Retina (tissue), 1 donor: ENCODE data around the gene CYP4Z1.
"Not testable (repeated sequence)": the region's sequence is repeated elsewhere in the genome, so short reads cannot be mapped to it uniquely, and the experiment has no call there.

Experiments
- DNase-seq: peaks from one replicate; pipeline ENCODE4 v3.0.0-alpha.2; 2016

Gene CYP4Z1

DNA sequence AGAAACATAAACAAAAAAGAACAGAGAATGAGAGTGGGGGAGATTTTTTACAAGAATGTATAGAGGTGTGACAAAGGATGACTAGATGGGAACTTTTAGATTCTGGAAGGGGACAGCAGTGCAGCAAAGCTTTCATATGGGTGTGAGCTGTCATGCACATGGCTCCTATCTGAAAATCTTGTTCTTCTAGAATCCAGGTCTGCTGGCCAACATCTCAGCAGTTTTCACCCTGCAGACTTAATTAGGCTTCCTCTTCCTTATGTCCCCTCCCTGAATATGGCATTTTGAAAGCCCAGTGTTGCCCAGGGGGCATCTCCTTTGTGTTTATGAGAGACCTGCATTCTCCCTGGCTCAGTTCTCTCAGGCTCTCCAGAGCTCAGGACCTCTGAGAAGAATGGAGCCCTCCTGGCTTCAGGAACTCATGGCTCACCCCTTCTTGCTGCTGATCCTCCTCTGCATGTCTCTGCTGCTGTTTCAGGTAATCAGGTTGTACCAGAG lies at the start of gene CYP4Z1:
TSS of gene CYP4Z1 (plus strand) at position 135 of the 498 bp plus-strand sequence. CDS start at position 395, 260 bp downstream.
- no peak for DNase-seq

DNA sequence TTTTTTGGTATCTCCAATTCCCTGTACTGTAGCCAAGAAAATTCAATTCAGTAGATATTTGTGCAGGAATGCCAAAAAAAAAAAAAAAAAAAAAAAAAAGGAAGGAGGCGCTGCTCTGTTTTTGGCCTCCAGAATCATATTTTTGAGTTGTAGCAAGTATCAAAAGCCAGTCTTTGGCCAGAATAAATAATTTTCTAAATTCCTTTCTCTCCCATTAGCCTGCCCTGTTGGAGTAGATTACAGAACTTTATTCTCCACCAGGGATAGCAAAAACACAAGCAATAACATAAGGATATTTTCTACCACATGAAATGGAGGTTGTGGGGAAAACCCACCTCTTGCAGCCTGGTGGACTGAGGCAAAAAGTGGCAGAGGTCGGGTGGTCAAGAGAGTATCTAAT lies 46.0 kb upstream of the CYP4Z1 start:
- no peak for DNase-seq

DNA sequence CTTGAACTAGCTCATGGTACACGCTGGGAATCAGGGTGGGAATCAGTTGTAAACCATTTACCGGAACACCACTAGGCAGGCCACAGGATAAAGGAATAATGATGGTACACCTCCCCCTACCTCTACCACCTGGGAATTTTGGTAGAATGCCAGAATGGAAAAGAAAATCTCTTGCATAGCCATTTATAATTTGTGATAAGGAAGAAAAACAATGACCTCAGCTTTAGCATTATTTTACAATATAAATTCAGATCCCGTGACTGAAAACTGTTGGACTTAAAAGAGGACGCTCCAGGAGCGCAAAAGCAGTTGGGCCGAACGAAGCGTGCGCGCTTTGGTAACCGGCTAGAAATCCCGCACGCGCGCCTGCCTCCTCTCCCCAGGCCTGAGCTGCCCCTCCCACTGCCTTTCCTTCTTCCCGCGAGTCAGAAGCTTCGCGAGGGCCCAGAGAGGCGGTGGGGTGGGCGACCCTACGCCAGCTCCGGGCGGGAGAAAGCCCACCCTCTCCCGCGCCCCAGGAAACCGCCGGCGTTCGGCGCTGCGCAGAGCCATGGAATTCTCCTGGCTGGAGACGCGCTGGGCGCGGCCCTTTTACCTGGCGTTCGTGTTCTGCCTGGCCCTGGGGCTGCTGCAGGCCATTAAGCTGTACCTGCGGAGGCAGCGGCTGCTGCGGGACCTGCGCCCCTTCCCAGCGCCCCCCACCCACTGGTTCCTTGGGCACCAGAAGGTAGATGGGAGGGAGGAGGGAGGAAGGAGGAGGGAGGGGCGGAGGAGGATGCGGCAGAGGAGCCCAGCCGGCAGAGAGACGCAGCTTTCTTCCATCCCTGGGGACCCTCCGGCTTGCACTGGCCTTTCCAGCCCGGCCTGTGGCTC lies 43.5 kb upstream of the CYP4Z1 start, which contains the start of gene CYP4X1:
TSS of gene CYP4X1 (plus strand) at position 402 of the 873 bp plus-strand sequence. CDS start at position 551, 149 bp downstream.
- peak; percentile 76 for DNase-seq

DNA sequence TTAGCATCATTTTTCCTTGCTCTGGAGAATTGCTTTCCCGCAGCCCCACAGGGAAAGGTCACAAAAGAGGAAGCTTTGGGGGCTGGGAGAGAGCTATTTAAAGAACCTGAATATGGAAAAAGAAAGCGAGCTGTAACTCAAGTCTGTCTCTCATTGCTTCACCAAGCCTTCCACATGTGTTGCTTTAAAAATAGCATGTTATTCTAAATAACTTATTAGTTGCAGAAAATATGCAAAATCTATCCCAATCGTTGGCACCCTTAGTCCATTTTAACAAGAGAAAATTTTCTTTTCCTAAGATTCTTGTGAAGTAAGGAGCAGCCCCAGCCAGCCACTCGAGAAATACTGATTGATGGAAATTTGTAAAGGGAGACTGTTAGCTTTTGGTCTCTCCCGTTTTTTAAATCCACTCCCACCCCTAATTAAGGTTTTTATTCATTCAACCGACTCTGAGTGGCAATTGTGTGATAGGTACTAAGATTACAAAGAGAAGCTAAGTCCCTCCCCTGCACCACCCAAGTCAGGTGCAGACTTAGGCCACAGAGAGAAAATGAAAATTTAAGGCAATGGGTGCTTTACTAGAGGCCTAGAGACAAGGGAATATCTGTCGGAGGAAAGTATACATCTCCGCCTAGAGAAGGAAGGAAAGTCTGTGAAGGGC lies 42.8 kb upstream of the CYP4Z1 start:
- DNase-seq = peak; percentile 5

GRCh38 chr1:47030170-47030805 lies 36.7 kb upstream of the CYP4Z1 start:
- DNase-seq = no peak

- DNase-seq = no peak
These were observed 36.0 kb upstream of the CYP4Z1 start for GRCh38 chr1:47031059-47031458.

DNA sequence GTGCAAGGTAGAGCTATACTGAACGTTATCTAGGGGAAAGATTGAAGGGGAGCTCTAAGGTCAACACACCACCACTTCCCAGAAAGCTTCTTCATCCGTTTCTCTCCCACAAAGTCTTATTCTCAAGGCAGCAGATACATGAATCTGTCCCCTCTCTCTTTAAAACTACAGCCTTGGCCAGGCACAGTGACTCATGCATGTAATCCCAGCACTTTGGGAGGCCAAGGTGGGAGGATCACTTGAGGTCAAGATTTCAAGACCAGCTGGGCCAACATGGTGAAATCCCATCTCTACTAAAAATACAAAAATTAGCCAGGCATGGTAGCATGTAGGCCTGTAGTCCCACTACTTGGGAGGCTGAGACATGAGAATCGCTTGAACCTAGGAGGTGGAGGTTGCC lies 35.4 kb upstream of the CYP4Z1 start:
- no peak for DNase-seq

DNA sequence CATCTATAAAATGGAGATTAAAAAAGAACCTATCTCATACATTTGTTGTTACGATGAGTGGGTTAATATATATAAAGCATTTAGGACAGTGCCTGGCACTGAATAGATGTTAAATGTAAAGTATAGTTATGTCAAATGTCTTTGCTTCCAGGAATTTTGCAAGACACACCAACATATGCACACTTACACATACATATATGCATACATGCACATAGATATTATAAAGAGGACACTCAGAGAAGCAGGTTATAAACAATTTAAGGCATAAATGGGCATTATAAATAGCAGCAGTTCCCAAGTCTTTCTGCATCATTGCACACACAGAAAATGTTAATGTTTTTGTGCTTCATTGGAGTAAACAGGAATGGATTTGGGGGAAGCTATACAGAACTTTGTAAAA lies 30.3 kb upstream of the CYP4Z1 start:
- no peak for DNase-seq

DNA sequence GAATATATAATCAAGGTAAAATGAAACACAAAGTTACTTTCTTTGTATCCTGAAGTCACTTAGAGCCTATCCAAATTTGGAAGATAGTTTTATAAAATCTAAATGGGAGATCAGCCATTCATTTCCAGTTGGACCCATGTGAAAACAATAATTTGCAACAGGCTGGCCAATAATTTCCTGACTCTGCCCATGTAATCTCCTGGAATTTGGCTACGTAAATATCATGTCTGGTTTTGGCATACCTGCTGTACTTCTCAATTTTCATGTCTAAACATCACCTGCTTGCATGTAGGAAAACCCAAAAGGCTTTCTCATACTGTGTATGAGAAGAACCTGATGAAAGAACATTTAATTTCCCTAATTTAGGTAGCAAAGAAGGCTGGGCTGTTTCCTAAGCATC lies 7.7 kb upstream of the CYP4Z1 start:
- no peak for DNase-seq

DNA sequence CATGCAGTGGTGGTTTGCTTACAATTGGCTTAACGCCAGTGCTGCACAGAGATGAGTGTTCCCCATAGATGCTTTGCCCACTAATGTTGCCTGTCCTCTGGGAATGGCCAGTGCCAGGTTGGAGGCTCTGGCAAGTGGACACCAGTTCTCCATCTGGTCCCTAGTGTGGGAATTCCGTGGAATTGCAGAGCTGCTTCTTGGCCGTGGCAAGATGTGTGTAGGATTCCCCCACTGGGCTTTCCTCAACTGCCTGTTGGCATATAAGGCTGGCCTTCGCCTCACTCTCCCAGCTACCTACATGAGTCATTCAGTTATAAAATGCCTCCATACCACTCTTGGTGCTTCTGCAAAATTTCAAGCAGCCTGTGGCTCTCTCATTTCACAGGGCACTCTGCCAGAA lies 2.0 kb downstream of the CYP4Z1 start:
- not testable (repeated sequence) for DNase-seq

DNA sequence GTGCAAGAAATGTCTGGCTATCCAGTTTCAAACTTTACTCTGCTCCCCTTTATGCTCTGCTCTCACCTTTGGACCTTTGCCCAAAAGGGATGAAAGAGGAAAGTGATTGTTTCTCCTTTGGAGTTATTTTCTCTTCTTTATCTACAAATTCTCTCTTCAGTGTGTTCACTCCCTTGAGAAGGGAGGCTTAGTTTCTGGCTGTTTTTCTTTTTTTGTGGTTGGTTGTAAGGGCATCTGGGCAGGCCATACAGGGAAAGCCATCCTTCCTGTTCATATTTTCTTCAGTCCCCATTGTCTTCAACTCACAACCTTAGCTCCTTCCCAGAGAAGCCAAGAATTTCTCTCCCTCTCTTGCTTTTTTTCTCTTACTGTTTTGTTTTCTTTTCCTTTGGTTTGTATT lies 2.5 kb downstream of the CYP4Z1 start:
- not testable (repeated sequence) for DNase-seq

- DNase-seq = not testable (repeated sequence)
These were observed 22.3 kb downstream of the CYP4Z1 start for GRCh38 chr1:47089356-47089755.

DNA sequence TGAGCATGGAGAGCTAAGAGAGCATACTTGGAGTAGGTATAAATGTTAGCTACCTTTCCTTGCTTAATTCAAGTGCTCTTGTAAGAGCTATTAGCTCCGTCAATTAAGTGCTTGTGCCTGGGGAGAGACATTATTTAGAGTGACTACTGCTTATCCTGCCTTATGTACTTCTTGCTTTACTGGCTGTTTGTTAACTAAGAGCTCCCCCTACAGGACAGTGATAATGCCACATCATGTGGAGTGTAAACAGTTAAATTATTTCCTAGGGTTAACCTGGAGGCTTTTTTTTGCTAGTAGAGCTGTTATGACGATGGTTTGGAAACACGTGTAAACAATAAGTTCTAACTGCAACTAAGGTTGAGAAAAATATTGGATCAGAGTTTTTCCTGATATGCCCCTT lies 24.4 kb downstream of the CYP4Z1 start:
- not testable (repeated sequence) for DNase-seq

DNA sequence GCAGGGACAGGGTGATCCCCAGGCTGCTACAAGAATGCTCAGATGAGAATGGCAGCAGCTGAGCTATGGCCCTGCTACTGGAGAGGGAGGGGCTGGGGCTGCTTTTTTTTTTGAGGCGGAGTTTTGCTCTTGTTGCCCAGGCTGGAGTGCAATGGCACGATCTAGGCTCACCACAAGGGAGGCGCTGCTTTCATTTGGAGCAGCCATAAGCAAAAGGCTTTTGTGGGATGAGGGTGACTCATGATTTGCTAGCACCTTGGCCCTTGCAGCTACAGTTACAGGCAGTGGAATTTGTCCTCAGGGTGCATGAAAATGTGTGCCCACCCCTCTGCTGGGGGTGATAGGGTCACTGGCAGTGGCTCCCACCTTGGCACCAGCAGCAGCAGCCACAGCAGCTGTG lies 37.8 kb downstream of the CYP4Z1 start:
- DNase-seq = no peak

DNA sequence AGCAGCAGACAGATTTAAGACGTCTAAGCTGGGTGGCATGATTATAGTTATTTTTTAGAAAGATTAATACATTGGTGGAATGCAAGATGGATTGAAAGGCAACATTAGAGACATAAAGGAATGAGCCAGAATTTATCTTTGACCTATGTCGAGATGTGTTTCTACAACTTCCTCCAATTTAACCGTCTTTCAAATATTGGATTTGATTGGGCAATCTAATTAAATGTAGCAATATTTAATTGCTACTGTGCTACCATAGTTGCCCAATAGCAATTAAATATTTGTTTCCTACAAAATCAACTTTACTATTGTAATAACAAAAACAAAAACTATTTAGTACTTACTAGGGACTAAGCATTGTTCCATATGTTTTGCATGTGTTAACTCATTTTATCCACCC lies 39.8 kb downstream of the CYP4Z1 start:
- no peak for DNase-seq

- not testable (repeated sequence) for DNase-seq
These were observed 41.0 kb downstream of the CYP4Z1 start for GRCh38 chr1:47107851-47108574.

DNA sequence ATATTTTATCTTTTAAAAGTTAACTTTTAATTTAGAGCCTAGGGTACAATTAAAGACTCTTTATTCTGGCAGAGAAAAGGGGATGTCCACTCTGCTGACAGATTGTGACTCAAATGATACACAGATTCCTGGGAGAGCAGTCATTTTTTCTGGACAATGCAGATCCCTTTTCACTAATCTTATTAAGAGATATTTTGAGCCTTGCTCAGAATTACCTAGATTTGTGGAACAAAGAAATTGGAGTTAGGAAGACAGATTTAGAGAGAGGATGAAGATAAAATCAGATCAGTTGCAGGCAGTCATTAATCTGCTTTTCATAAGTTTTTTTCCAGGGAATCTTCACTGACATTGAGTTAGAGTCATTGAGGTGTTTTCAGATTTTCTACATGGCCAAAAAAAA lies 42.5 kb downstream of the CYP4Z1 start:
- DNase-seq = not testable (repeated sequence)

DNA sequence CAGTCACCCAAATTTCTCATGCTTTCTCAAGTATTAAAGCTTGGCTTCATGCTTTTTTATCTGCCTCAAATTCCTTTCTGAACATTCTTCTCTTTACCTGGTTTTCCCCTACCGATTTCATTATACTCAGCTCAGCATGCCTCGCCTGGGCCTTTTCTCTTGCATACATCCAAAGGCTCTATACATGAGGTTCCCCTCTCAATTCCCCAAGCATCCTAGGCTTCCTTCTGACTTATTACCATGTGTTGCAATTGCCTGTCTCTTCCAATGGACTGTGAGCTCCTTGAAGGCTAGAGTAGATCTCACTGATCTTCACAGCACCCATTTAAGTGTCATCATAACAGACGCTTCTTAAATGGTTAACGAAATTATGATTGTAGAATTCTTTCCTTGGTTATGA lies 46.1 kb downstream of the CYP4Z1 start:
- DNase-seq = no peak

DNA sequence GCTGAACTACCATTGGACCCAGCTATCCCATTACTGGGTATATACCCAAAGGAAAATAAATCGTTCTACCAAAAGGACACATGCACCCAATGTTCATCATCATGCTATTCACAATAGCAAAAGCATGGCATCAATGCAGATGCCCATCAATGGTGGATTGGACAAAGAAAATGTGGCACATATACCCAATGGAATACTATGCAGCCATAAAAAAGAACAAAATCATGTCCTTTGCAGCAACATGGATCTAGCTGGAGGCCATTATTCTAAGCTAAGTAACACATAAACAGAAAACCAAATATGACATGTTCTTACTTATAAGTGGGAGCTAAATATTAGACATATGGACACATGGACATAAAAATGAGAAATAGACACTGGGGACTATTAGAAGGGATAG lies 54.0 kb downstream of the CYP4Z1 start:
- DNase-seq = not testable (repeated sequence)

- DNase-seq = not testable (repeated sequence)
These were observed 57.8 kb downstream of the CYP4Z1 start for GRCh38 chr1:47124834-47125233.

DNA sequence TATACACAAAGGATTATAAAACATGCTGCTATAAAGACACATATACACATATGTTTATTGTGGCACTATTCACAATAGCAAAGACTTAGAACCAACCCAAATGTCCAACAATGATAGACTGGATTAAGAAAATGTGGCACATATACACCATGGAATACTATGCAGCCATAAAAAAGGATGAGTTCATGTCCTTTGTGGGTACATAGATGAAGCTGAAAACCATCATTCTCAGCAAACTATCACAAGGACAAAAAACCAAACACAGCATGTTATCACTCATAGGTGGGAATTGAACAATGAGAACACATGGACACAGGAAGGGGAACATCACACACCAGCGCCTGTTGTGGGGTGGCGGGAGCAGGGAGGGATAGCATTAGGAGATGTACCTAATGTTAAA lies 60.0 kb downstream of the CYP4Z1 start:
- not testable (repeated sequence) for DNase-seq

DNA sequence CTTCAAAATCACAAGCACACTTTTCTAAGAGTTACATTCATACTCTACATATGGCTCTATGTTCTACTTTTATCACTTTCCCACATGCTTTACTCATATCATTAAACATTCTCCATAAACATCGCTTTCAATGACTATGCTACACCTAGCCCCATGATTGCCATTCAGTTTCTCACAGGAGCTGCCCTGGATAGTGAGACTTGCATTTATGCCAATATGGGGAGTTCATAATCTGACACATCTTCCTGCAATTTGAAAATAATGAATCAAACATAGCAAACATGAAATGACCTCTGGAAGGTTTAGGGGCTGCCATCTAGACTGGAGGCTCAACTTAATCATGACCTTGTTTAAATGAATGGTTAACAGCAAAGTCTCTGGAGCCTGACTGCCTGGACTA lies 61.2 kb downstream of the CYP4Z1 start:
- no peak for DNase-seq

DNA sequence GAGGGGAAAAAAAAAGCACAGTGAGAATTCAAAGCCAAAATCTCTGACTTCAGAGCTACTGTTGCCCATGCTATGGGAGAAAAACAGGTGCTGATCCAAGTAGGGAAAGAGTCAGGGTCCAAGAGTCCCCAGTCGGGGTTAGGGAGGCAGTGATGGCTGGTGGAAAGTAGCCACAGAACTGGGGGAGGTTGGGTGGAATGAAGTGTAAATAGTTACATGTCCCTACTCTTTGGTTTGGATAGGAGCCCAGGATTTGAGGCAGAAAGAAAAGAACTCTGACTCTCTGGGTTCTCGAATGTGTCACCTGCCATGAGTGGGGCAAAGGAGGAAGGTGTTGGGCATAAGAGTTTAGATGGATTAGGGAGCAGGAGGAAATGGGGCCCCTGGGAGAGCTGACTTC lies 61.8 kb downstream of the CYP4Z1 start:
- DNase-seq = not testable (repeated sequence)
